HG03066 (cell line): Measurements from ENCODE around the gene ACAA1.
A peak's percentile ranks its signal among the peaks of the same experiment; 100 is the strongest.

Source experiments
- ATAC-seq: cut with Tn5 transposase; IDR thresholded peaks from one replicate; pipeline ENCODE4 v1.9.1; 2021; ENCODE audit warnings: low read depth; ENCODE audit not compliant: unreplicated experiment

ACAA1 gene

GRCh38 chr3:38154625-38155255 is 17.8 kb upstream of the ACAA1 start:
- no peak for ATAC-seq

GRCh38 chr3:38154033-38154494 is 17.1 kb upstream of the ACAA1 start:
- ATAC-seq = no peak

DNA sequence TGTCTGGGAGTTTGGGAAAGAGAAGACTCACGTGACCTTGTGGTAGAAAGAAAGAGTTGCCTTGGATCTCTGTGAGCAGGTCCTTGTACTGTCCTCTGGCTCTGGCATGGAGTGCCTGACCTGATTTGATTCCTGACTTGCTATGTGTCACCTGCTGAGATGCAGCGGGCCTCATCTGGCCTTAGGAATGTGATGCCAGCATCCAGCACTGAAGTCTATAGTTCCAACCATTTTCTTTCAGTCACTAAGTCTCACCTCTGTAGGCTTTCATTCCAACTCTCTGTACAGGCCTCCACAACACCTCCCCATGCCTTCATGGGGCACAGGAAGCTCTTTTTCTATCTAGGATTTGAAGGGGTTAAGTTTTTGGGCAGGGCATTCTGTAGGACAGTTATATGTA is 16.3 kb upstream of the ACAA1 start:
- no peak for ATAC-seq

DNA sequence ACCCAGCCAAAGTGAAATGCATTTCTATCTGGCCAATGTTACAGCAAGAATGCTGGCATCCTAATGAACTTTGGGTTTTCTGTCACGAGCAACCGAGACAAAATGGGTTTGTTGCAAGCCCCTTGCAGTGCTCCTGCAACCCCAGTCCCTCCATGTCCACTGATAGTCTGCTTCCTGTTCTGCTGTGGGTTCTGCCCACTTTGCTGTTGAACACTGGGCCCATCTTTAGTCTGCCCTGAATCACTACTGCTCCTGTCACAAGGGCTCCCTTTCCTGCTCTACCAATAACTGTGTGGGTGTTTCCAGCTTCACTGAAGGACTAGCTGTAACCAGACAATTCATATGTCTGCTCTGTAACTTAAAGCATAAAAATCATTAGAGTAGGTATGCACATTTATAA is 15.7 kb upstream of the ACAA1 start:
- no peak for ATAC-seq

- ATAC-seq = no peak
Measured at GRCh38 chr3:38151667-38152265, 14.8 kb upstream of the ACAA1 start.

DNA sequence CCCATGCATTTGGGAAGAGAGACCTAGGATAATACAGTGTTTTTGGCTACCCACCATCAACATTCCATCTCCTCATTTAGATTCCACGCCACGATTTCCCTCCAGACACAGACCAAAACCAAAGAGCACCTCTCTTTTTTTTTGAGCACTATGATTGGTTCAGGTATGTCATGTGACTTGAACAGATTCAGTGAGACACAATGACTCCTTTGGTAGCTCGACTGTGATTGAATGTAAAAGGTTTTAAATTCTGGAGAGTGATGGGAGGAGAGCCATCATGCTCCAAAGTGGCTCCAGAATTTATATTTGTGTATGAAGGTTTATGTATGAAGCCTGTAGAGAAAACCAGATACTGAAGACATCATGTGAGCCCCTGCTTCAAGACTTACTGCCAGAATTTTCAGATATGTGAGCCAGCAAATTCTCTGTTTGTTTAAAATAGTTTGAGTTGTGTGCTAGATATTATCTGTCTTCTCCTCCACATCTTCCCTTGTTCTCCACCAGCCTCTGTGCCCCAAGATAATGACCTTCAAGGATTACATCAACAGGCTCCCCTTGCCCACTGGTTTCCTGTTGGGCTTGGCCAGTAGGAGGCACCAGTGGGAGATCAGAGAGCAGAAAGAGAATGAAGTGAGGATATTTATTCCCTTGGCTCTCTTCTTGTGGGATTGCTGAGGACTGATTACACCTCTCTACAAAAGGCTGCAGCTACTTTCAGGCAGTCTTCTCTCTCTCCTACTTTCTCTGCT is 14.0 kb upstream of the ACAA1 start:
- no peak for ATAC-seq

DNA sequence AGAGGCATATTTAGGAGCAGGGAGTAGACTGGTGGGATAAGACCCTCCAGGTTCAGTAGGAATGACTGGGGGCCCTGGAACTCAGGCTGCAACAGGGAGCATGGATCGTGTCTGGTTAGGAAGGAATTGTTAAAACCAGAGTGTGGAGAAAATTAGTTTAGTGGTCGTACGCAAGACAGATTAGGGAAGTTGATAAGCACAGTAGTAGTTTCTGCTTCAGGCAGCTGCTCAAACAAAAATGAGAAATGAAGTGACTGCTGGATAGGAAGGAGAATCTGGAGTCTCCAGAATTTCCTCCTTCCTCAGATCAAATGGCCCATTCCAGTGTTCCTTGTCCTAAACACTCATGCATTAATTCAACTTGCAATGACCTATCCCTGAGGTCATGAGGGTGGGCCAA is 12.8 kb upstream of the ACAA1 start:
- no peak for ATAC-seq

- no peak for ATAC-seq
Measured at GRCh38 chr3:38148311-38148882, 11.5 kb upstream of the ACAA1 start.

DNA sequence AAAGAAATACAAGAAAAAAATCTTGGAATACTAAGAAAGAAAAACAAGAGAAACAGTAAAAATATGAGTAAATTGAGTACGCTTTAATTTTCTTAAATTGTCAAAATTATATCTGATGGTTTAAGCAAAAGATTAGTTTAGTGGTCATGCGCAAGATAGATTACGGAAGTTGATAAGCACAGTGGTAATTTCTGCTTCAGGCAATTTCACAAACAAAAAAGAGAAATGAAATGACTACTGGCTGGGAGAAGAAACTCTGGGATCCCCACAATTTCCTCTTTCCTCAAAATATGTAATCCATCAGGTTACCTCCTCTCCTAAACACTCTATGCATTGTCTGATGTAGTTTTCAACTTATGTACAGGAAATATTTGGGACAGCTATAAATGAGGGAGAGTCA is 10.5 kb upstream of the ACAA1 start:
- no peak for ATAC-seq

DNA sequence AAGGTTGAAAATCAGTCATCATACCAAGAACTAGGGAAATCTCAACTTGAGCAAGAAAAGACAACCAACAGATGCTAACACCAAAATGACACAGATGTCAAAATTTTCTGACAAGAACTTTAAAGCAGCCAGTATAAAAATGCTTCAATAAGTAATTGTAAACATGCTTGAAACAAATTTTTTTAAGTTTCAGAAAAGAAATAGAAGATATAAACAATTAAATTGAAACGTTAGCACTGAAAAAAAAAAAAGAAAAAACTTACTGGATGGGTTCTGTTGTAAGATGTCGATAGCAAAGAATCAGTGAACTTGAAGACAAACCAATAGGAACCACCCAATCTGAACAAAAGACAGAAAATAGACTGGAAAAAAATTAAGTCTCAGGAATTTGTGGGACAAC is 9.6 kb upstream of the ACAA1 start:
- ATAC-seq = no peak

DNA sequence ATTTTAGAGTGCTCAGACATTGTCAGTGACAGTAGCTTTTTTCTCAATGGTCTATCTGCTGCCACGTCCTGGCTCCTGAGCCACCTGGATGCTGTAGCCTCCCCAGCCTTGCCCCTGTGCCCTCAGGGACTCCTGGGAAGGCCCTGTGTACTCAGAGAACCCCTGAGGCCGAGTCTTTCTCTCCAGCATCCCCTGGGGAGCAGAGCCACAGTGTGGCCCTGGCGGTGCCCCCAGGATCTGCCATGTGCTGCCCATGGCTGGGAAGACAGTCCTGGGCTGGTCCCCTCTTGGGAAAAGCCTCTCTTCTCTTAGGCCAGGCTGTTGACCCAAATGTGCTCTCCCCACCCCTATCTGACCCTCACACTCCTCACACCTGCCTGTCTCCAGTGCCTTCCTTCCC is 6.6 kb upstream of the ACAA1 start:
- ATAC-seq = no peak

DNA sequence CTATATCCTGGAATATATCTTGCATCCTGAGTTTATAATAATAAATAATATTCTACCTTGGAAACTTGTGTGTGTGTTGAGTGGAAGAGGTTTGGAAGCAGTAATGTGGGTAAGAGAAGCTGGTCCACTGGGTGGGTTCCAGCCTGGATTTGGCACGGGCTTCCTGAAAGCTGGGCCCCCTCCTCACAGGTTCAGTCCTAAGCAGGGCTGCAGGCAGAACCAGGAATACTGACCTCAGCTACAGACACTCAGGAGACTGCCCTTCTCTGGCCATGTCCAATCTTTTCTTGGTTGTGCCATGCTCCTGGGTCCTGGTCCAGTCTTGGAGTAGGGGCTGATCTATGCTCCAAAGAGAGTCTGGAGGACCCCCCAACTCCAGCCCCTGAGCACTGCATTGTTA is 6.0 kb upstream of the ACAA1 start:
- no peak for ATAC-seq

DNA sequence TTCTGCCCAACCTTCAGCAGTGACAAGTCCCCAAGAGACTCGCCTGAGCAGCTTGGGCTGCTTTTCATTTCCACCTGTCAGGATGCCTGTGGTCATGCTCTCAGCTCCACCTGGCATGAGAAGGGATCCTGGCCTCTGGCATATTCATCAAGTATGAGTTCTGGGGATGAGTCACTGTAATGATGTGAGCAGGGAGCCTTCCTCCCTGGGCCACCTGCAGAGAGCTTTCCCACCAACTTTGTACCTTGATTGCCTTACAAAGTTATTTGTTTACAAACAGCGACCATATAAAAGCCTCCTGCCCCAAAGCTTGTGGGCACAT is 5.0 kb upstream of the ACAA1 start:
- ATAC-seq = no peak

DNA sequence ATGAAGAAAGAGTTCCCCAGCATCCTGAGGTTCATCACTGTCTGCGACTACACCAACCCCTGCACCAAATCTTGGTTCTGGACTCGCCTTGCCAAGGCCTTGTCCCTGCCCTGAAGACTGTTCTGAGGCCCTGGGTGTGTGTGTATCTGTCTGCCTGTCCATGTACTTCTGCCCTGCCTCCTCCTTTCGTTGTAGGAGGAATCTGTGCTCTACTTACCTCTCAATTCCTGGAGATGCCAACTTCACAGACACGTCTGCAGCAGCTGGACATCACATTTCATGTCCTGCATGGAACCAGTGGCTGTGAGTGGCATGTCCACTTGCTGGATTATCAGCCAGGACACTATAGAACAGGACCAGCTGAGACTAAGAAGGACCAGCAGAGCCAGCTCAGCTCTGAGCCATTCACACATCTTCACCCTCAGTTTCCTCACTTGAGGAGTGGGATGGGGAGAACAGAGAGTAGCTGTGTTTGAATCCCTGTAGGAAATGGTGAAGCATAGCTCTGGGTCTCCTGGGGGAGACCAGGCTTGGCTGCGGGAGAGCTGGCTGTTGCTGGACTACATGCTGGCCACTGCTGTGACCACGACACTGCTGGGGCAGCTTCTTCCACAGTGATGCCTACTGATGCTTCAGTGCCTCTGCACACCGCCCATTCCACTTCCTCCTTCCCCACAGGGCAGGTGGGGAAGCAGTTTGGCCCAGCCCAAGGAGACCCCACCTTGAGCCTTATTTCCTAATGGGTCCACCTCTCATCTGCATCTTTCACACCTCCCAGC is 4.4 kb upstream of the ACAA1 start:
- no peak for ATAC-seq

DNA sequence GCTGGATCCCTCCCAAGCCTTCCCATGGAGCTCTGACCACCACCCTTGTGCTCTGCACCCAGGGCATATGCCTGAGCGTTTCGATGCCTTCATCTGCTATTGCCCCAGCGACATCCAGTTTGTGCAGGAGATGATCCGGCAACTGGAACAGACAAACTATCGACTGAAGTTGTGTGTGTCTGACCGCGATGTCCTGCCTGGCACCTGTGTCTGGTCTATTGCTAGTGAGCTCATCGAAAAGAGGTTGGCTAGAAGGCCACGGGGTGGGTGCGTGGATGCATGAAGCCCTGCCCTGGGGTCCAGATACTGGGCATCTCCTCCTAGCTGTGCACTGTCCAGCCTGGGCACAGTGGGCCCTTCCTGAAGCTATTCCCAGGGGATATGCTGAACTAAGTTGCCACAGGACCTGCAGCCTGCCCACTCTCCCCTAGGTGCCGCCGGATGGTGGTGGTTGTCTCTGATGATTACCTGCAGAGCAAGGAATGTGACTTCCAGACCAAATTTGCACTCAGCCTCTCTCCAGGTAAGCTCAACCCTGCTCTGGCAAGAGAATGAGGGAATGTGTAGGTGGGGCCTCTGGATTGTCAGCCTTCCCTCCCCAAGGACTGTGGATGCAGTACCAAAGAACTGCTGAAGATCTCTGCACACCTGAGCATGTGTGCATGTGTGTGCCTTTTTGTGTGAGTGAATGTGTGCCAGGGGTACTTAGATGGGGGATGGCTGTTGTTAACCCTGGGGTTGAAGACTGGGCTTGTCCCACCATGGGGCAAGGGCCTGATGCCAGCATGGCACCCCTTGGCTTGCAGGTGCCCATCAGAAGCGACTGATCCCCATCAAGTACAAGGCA is 3.6 kb upstream of the ACAA1 start:
- no peak for ATAC-seq

GRCh38 chr3:38139652-38140051 is 2.7 kb upstream of the ACAA1 start:
- ATAC-seq = no peak

DNA sequence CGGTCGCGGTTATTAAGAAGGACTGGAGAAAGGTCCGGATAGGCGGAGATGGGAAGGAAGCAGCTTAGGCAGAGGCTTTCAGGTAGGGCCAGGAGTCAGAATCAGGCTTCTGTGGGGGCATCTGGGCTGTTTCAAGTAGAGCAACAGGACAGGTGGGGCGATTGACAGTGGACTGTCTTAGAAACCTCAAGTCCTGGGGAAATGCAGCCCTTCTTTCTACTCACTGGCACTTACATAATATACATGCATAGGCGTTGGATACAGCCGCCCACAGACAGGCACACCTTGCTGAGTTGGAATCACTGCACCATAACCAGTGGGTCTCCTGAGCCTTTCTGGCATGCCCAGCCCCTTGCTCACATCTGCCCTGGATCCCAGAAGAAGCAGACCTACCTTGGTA is 2.3 kb upstream of the ACAA1 start:
- ATAC-seq = no peak

DNA sequence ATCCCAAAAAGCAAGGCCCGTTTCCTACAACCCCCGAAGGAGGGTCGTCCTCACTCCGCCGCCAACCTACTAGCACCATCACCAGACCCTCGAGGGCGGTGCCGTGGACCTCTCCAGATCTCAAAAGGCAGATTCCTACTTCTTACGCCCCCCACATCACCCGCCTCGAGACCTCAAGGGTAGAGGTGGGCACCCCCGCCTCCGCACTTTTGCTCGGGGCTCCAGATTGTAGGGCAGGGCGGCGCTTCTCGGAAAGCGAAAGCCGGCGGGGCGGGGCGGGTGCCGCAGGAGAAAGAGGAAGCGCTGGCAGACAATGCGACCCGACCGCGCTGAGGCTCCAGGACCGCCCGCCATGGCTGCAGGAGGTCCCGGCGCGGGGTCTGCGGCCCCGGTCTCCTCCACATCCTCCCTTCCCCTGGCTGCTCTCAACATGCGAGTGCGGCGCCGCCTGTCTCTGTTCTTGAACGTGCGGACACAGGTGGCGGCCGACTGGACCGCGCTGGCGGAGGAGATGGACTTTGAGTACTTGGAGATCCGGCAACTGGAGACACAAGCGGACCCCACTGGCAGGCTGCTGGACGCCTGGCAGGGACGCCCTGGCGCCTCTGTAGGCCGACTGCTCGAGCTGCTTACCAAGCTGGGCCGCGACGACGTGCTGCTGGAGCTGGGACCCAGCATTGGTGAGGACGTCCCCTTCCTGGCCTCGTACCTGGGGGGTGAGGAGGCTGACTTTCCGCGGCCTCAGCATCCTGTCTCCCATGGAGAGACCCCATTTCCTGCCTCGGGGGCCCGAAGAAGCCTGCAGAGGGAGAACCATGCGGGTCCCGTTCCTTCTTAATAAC is 1.6 kb upstream of the ACAA1 start, which contains the start of gene MYD88:
MYD88 (plus strand) TSS at position 313 of the 842 bp plus-strand sequence; CDS start at position 353, 40 bp downstream.
- peak; percentile 40 for ATAC-seq
